ENCODE measurements around the gene ADAM22.
A peak's percentile ranks its signal among the peaks of the same experiment; 100 is the strongest.
"Not testable (repeated sequence)": the region's sequence is repeated elsewhere in the genome, so short reads cannot be mapped to it uniquely, and the experiment has no call there.

ADAM22 gene

GRCh38 chr7:87933953-87934698 is at the start of gene ADAM22:
Gene ADAM22 (plus strand): TSS chr7:87934251. CDS start chr7:87934466, 215 bp downstream.
- peak; percentile 92 for DNase-seq (ENCODE audit: low spot score)

- DNase-seq (ENCODE audit: low spot score): no peak
These were observed 49.0 kb upstream of the ADAM22 start for GRCh38 chr7:87885018-87885417.

GRCh38 chr7:87886875-87887274 is 47.2 kb upstream of the ADAM22 start:
- DNase-seq (ENCODE audit: low spot score): no peak

GRCh38 chr7:87895363-87895762 is 38.7 kb upstream of the ADAM22 start:
- no peak for DNase-seq (ENCODE audit: low spot score)

- no peak for DNase-seq (ENCODE audit: low spot score)
These were observed 34.8 kb upstream of the ADAM22 start for GRCh38 chr7:87899255-87899654.

- not testable (repeated sequence) for DNase-seq (ENCODE audit: low spot score)
These were observed 26.7 kb upstream of the ADAM22 start for GRCh38 chr7:87907136-87907906.

GRCh38 chr7:87908814-87909213 is 25.2 kb upstream of the ADAM22 start:
- not testable (repeated sequence) for DNase-seq (ENCODE audit: low spot score)

- DNase-seq (ENCODE audit: low spot score): no peak
These were observed 21.9 kb upstream of the ADAM22 start for GRCh38 chr7:87912121-87912520.

GRCh38 chr7:87918740-87919139 is 15.3 kb upstream of the ADAM22 start:
- DNase-seq (ENCODE audit: low spot score): no peak

- DNase-seq (ENCODE audit: low spot score): no peak
These were observed 14.2 kb upstream of the ADAM22 start for GRCh38 chr7:87919875-87920274.

- DNase-seq (ENCODE audit: low spot score): no peak
These were observed 13.5 kb upstream of the ADAM22 start for GRCh38 chr7:87920578-87920977.

- DNase-seq (ENCODE audit: low spot score): not testable (repeated sequence)
These were observed 11.2 kb upstream of the ADAM22 start for GRCh38 chr7:87922759-87923395.

GRCh38 chr7:87926581-87927461 is 7.2 kb upstream of the ADAM22 start:
- no peak for DNase-seq (ENCODE audit: low spot score)

- no peak for DNase-seq (ENCODE audit: low spot score)
These were observed 472 bp upstream of the ADAM22 start for GRCh38 chr7:87933605-87933952.

- DNase-seq (ENCODE audit: low spot score): peak; percentile 68
These were observed 790 bp downstream of the ADAM22 start for GRCh38 chr7:87934699-87935383.

- no peak for DNase-seq (ENCODE audit: low spot score)
These were observed 1.3 kb downstream of the ADAM22 start for GRCh38 chr7:87935384-87935706.

GRCh38 chr7:87941138-87941537 is 7.1 kb downstream of the ADAM22 start:
- no peak for DNase-seq (ENCODE audit: low spot score)

- DNase-seq (ENCODE audit: low spot score): no peak
These were observed 10.5 kb downstream of the ADAM22 start for GRCh38 chr7:87944547-87944946.

GRCh38 chr7:87945926-87946325 is 11.9 kb downstream of the ADAM22 start:
- not testable (repeated sequence) for DNase-seq (ENCODE audit: low spot score)

GRCh38 chr7:87948371-87948770 is 14.3 kb downstream of the ADAM22 start:
- DNase-seq (ENCODE audit: low spot score): no peak

GRCh38 chr7:87959336-87959735 is 25.3 kb downstream of the ADAM22 start:
- no peak for DNase-seq (ENCODE audit: low spot score)
